GM18870 (cell line): ENCODE measurements around the gene SCLY.

Experiments
- ATAC-seq: cut with Tn5 transposase; IDR thresholded peaks from one replicate; pipeline ENCODE4 v1.9.1; 2021; ENCODE audit warnings: moderate library complexity; ENCODE audit not compliant: unreplicated experiment

Gene SCLY

GRCh38 chr2:238136820-238137537 lies 76.2 kb downstream of the SCLY start:
- no peak for ATAC-seq

GRCh38 chr2:238137885-238138284 lies 77.1 kb downstream of the SCLY start:
- ATAC-seq = no peak

- ATAC-seq = no peak
These were observed 77.8 kb downstream of the SCLY start, which contains the start of gene KLHL30 for GRCh38 chr2:238138331-238139195. TSS of gene KLHL30 (plus strand) at chr2:238138668. CDS start at chr2:238140755, 2,087 bp downstream.

GRCh38 chr2:238139196-238140039 lies 78.6 kb downstream of the SCLY start:
- ATAC-seq = no peak

GRCh38 chr2:238140040-238140439 lies 79.2 kb downstream of the SCLY start:
- no peak for ATAC-seq

GRCh38 chr2:238140721-238141540 lies 80.1 kb downstream of the SCLY start:
- no peak for ATAC-seq

GRCh38 chr2:238141541-238142318 lies 80.9 kb downstream of the SCLY start:
- no peak for ATAC-seq

GRCh38 chr2:238142382-238143205 lies 81.8 kb downstream of the SCLY start:
- ATAC-seq = no peak

GRCh38 chr2:238143239-238143951 lies 82.6 kb downstream of the SCLY start:
- no peak for ATAC-seq

GRCh38 chr2:238144262-238144661 lies 83.5 kb downstream of the SCLY start:
- no peak for ATAC-seq

GRCh38 chr2:238145046-238145445 lies 84.2 kb downstream of the SCLY start:
- ATAC-seq = no peak

- ATAC-seq = no peak
These were observed 85.0 kb downstream of the SCLY start for GRCh38 chr2:238145851-238146250.

GRCh38 chr2:238146884-238147544 lies 86.2 kb downstream of the SCLY start:
- ATAC-seq = no peak

GRCh38 chr2:238148981-238149380 lies 88.2 kb downstream of the SCLY start:
- no peak for ATAC-seq
